ENCODE results near the gene SIN3A. TPM values are rescaled to one million over a fixed set of nuclear protein-coding genes. Genes with fewer than 3 reads are reported as not detected.

The SIN3A gene
- total and polyA plus RNA-seq, 9 of the 15 experiments (the other 6 are each of a cell fraction or from before 2014, with no cell fraction given): 11.1 to 70.3 (median 25.3) TPM

DNA sequence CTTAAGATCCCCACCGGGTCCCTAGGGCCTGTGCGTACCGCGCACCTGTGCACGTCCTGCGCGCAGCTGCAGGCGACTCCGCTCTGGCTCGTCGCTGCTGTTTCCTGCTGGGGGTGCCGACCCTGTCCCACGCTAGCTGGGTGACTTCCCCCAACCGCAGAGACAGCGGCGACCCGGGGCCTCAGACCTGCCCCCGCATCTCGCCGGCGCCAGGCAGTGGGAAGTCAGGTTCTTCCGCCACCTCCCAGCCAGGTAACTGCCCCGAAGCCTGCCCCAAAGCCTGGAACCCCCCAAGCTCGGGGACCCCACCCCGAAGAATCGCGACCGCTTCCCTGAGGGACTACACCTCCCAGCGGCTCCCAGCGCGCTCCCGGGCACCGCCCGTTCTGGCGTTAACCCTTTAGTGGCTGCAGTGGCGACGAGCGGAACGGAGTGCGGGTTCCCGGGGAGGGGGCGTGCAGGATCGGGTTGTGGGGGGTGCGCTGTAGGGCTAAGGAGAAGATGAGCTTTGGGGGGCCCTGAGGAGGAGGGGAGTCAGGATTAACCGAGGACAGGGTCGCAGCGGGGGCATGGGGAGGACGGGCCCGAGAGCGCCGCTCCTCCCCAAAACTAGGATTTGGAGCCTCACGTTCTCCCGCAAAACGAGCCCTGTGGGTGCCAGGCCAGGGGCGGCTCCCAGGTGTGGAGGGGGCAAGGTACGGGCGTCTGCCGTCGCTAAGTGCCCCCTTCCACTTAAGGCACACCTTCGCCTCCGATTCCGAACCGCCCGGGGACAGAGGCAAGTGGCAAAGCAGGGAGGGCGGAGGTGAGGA, 104.1 kb downstream of the SIN3A start (continued):
- TF ChIP-seq ZSCAN32 (CRISPR knock-in tag; IDR thresholded peaks at IDR 0.05): no peak
- TF ChIP-seq MYNN (IDR thresholded peaks at IDR 0.05): no peak
- TF ChIP-seq MYNN (CRISPR knock-in tag; IDR thresholded peaks at IDR 0.05): no peak
- TF ChIP-seq DMBX1 (CRISPR knock-in tag; IDR thresholded peaks at IDR 0.05; ENCODE audit: borderline replicate concordance): no peak
- no peak for TF ChIP-seq ZNF644 (tag; IDR thresholded peaks at IDR 0.05; ENCODE audit: low read depth)
- TF ChIP-seq CHCHD3 (CRISPR knock-in tag; IDR thresholded peaks at IDR 0.05): no peak
- no peak for TF ChIP-seq HMG20A (CRISPR knock-in tag; conservative IDR thresholded peaks at IDR 0.05)
- TF ChIP-seq, protein P1, sequence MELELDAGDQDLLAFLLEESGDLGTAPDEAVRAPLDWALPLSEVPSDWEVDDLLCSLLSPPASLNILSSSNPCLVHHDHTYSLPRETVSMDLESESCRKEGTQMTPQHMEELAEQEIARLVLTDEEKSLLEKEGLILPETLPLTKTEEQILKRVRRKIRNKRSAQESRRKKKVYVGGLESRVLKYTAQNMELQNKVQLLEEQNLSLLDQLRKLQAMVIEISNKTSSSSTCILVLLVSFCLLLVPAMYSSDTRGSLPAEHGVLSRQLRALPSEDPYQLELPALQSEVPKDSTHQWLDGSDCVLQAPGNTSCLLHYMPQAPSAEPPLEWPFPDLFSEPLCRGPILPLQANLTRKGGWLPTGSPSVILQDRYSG (tag; conservative IDR thresholded peaks at IDR 0.05; ENCODE audit: low read depth): no peak
- TF ChIP-seq, protein P2, sequence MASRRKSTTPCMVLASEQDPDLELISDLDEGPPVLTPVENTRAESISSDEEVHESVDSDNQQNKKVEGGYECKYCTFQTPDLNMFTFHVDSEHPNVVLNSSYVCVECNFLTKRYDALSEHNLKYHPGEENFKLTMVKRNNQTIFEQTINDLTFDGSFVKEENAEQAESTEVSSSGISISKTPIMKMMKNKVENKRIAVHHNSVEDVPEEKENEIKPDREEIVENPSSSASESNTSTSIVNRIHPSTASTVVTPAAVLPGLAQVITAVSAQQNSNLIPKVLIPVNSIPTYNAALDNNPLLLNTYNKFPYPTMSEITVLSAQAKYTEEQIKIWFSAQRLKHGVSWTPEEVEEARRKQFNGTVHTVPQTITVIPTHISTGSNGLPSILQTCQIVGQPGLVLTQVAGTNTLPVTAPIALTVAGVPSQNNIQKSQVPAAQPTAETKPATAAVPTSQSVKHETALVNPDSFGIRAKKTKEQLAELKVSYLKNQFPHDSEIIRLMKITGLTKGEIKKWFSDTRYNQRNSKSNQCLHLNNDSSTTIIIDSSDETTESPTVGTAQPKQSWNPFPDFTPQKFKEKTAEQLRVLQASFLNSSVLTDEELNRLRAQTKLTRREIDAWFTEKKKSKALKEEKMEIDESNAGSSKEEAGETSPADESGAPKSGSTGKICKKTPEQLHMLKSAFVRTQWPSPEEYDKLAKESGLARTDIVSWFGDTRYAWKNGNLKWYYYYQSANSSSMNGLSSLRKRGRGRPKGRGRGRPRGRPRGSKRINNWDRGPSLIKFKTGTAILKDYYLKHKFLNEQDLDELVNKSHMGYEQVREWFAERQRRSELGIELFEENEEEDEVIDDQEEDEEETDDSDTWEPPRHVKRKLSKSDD (conservative IDR thresholded peaks at IDR 0.05; ENCODE audit: low read length): 0 out of 2 replicates have a peak, but pooled peaks have one; percentile 47
- no peak for TF ChIP-seq ZNF224 (CRISPR knock-in tag; IDR thresholded peaks at IDR 0.05)
- TF ChIP-seq BMI1 (IDR thresholded peaks at IDR 0.05; ENCODE audit: low read length): no peak
- TF ChIP-seq BCOR (IDR thresholded peaks at IDR 0.05): peak; percentile 59; the same call in 1 of the 2 replicates
- no peak for TF ChIP-seq U2AF1 (optimal IDR thresholded peaks at IDR 0.05; ENCODE audit: low read depth, low read length)
- TF ChIP-seq KDM1A (IDR thresholded peaks at IDR 0.05): no peak
- no peak for TF ChIP-seq ETV6 (IDR thresholded peaks at IDR 0.05; ENCODE audit: borderline replicate concordance in 1 of 2, low read depth in 2 of 2, low read length in 1 of 2)
- no peak for TF ChIP-seq ETV6 (CRISPR knock-in tag; IDR thresholded peaks at IDR 0.05; ENCODE audit: borderline replicate concordance)
- TF ChIP-seq ZNF121 (CRISPR knock-in tag; conservative IDR thresholded peaks at IDR 0.05): no peak
- TF ChIP-seq SAFB2 (IDR thresholded peaks at IDR 0.05; ENCODE audit: borderline replicate concordance, low read depth, low read length, severe bottlenecking): no peak
- TF ChIP-seq, protein P3, sequence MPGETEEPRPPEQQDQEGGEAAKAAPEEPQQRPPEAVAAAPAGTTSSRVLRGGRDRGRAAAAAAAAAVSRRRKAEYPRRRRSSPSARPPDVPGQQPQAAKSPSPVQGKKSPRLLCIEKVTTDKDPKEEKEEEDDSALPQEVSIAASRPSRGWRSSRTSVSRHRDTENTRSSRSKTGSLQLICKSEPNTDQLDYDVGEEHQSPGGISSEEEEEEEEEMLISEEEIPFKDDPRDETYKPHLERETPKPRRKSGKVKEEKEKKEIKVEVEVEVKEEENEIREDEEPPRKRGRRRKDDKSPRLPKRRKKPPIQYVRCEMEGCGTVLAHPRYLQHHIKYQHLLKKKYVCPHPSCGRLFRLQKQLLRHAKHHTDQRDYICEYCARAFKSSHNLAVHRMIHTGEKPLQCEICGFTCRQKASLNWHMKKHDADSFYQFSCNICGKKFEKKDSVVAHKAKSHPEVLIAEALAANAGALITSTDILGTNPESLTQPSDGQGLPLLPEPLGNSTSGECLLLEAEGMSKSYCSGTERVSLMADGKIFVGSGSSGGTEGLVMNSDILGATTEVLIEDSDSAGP (CRISPR knock-in tag; IDR thresholded peaks at IDR 0.05): no peak
- TF ChIP-seq XRCC5 (IDR thresholded peaks at IDR 0.05; ENCODE audit: low read depth, low read length): no peak
- no peak for TF ChIP-seq SREBF1 (IDR thresholded peaks at IDR 0.05; ENCODE audit: borderline replicate concordance, low read depth, low read length)
- TF ChIP-seq TAF15 (IDR thresholded peaks at IDR 0.05; ENCODE audit: low read depth, low read length): no peak
- TF ChIP-seq TSC22D4 (tag; IDR thresholded peaks at IDR 0.05): no peak
- no peak for TF ChIP-seq MYBL2 (IDR thresholded peaks at IDR 0.05; ENCODE audit: low read depth)
- no peak for TF ChIP-seq MYBL2 (CRISPR knock-in tag; IDR thresholded peaks at IDR 0.05; ENCODE audit: borderline replicate concordance)

All from K562 (cell line).